ENCODE results near the gene ANKAR. TPM values are rescaled to one million over a fixed set of nuclear protein-coding genes. Genes with fewer than 3 reads are reported as not detected.
A peak's percentile ranks its signal among the peaks of the same experiment; 100 is the strongest.
"Not testable (repeated sequence)": the region's sequence is repeated elsewhere in the genome, so short reads cannot be mapped to it uniquely, and the experiment has no call there.

Gene ANKAR
- total RNA-seq, 2 experiments from 2014 or later = 4.0 to 4.8 TPM

DNA sequence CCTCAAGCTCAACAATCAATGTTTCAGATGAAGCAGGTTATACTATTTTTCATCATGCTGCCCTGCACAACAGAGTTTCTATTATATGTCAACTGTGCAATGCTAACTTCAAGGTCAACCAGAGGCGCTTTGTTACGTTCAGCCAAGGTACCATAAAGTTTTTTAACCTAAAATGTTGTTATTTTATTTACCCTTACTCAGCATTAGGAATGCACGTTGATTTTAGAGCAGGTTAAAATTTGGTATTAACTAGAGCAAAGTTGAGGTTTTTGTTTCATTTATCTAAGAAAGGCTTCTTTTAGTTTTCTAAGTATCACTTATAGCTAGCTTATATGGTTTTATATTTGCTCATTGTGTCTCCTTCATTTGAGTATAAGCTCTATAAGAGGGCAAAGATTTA is 21.8 kb downstream of the ANKAR start:
- Mint-ChIP-seq H3K4me3 (no peak overlapping the region), H3K4me1 (peaks cover 6% of the 10 kb centered on the region), H3K9me3 (no peaks in the 10 kb centered on the region), H3K27me3 (no peaks in the 10 kb centered on the region), H3K36me3 (ENCODE audit: low read depth) (no peaks in the 10 kb centered on the region), H3K27ac (no peak overlapping the region)
- ChIA-PET CTCF (interaction anchor here (0.8 to 1.6 kb wide), 3 partner anchors 24 to 37 kb away, joined by 4 to 8 read pairs (median 7); partner anchors contain the start of gene ASNSD1), POLR2A (no interaction called here)
- DNase-seq = no peak

DNA sequence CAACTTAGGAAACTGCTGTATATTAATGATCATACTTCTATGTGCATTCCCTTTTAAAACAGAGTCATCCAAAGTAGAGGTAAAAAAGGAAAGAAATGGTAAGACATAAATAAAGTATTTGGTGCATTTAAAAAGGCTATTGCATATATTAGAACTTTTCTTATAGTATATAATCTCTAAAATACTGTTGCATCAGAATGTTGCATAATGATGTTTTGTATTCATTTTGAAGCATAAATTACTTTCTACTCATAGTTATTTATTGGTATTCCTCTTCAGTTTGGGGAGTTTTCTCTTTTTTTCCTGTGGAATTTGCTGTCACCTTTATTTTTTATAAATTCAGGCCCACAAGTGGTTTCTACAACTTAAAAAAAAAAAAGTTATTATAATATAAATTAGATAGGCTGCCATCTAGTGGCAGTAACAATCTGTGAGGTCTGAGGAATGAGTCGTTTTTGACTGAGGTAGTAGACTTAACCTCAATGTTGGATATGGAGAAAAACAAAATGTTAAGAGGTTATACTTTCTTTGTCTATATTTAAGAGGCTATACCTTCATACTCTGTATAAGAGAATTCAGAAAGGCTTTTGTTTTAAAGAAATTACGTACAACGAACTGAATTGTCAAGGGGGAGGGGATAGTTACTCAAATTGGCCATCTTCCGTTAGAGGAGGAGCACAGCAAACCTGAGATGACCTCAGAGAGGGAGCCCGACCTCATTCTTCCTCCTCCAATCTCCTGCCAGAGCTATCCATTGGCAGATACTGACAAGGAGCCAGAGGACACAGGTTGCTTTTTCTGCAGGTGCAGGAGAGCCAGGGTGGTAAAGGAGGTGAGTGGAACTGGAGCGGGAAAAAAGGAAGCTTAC is 23.8 kb downstream of the ANKAR start:
- Mint-ChIP-seq H3K4me1 (peaks cover 6% of the 10 kb centered on the region), H3K27ac (no peak overlapping the region), H3K27me3 (no peaks in the 10 kb centered on the region)

DNA sequence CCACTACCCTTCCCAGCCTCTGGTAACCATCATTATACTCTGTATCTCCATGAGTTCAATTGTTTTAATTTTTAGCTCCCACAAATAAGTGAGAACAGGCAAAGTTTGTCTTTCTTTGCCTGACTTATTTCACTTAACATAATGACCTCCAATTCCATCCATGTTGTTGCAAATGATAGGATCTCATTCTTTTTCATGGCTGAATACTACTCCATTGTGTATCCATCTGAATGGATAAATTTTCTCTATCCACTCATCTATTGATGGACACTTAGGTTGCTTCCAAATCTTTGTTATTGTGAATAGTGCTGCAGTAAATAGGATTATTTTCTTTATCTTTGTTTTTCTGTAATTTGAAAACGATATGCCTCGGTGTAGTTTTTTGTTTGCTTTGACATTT is 26.2 kb downstream of the ANKAR start:
- H3K27me3 Mint-ChIP-seq = no peaks in the 10 kb centered on the region
- peaks cover 6% of the 10 kb centered on the region for H3K4me1 Mint-ChIP-seq
- H3K36me3 Mint-ChIP-seq (ENCODE audit: low read depth) = no peaks in the 10 kb centered on the region
- no peaks in the 10 kb centered on the region for H3K9me3 Mint-ChIP-seq
- H3K4me3 Mint-ChIP-seq = no peak overlapping the region
- H3K27ac Mint-ChIP-seq = no peak overlapping the region
- POLR2A ChIA-PET = no interaction called here
- CTCF ChIA-PET = interaction anchor here (1.1 to 1.9 kb wide), 2 partner anchors 24 to 40 kb away, joined by 3 to 6 read pairs; partner anchors contain the start of gene ASNSD1
- no peak for DNase-seq

More for the DNA sequence above, 23.8 kb downstream of the ANKAR start:
- Mint-ChIP-seq H3K4me3 (peak overlapping the region; percentile 29), H3K36me3 (ENCODE audit: low read depth) (no peaks in the 10 kb centered on the region), H3K9me3 (no peaks in the 10 kb centered on the region)
- ChIA-PET POLR2A (no interaction called here), CTCF (interaction anchor here (1.2 to 1.5 kb wide), 3 partner anchors 23 to 37 kb away, joined by 3 to 8 read pairs (median 3); partner anchors contain the start of gene ASNSD1)
- peak; percentile 67 for DNase-seq

DNA sequence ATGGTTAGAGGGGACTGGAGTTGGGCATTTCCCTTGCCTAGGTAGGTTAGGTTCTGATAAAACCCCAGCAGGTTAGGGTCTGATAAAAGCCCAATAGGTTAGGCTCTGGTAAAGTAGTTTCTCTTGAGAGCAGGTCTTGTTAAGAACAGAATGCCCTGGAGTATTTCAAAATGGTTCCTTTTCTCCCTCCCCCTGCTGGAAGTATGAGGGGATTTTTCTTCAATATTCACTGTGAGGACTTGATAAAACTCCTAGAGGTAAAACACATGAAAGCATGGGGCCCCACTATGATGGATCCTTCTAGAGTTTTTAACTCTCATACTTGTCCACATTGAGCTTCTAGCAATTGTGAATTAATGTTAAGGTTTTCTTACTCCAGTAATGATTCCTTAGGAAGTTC is 27.6 kb downstream of the ANKAR start:
- ChIA-PET CTCF (interaction anchor here (0.7 to 1.9 kb wide), 3 partner anchors 9 to 41 kb away, joined by 3 to 6 read pairs (median 3); partner anchors contain the start of gene ASNSD1), POLR2A (no interaction called here)
- no peaks in the 10 kb centered on the region for H3K36me3 Mint-ChIP-seq (ENCODE audit: low read depth)
- peaks cover 6% of the 10 kb centered on the region for H3K4me1 Mint-ChIP-seq
- DNase-seq = no peak
- no peaks in the 10 kb centered on the region for H3K9me3 Mint-ChIP-seq
- no peaks in the 10 kb centered on the region for H3K27me3 Mint-ChIP-seq
- H3K27ac Mint-ChIP-seq = no peak overlapping the region
- no peak overlapping the region for H3K4me3 Mint-ChIP-seq

DNA sequence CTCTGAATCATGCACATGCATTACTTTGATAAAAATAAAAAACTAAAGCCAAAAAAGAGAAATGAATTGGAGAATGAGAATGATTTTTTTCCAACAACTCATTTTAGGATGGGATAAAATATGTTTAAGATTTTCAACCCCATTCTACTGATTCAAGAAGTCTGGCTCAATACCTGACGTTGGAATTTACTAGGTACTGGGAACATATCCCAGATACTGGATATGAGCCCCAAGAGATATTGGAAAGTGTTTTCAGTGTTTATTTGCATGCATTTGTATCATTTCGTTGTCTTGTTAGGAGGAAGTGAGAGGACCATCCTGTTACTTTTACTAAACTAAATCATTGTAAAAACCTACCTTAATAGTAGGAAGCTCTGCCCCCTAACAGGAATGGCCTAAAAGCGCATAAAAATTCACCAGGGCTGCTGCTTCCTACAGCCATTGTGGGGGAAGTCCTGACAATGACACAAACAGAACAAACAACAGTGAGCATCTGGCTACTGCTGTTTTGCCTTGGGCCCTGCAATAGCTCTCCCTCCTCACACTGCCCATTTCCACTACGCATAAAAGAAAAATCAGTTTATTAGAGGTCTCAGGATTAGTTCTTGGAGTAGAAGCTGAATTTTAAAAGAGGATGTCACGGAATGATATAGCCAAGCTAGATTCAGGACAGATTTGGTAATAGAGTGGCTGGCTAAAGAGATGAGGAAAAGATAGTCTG is 35.2 kb downstream of the ANKAR start:
- Mint-ChIP-seq H3K36me3 (ENCODE audit: low read depth) (peaks cover 2% of the 10 kb centered on the region), H3K4me1 (no peaks in the 10 kb centered on the region), H3K27me3 (no peaks in the 10 kb centered on the region), H3K4me3 (no peak overlapping the region), H3K9me3 (peaks cover 8% of the 10 kb centered on the region), H3K27ac (no peak overlapping the region)
- no peak for DNase-seq
- ChIA-PET POLR2A (no interaction called here), CTCF (no interaction called here)

DNA sequence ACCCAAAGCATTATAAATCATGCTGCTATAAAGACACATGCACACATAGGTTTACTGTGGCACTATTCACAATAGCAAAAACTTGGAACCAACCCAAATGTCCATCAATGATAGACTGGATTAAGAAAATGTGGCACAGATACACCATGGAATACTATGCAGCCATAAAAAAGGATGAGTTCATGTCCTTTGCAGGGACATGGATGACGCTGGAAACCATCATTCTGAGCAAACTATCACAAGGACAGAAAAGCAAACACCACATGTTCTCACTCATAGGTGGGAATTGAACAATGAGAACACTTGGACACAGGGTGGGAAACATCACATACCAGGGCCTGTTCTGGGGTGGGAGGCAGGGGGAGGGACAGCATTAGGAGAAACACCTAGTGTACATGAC is 43.1 kb downstream of the ANKAR start:
- DNase-seq; H3K4me1 Mint-ChIP-seq; H3K27me3 Mint-ChIP-seq; H3K27ac Mint-ChIP-seq; CTCF ChIA-PET; H3K36me3 Mint-ChIP-seq (ENCODE audit: low read depth); H3K4me3 Mint-ChIP-seq; POLR2A ChIA-PET: not testable (repeated sequence)
- peaks cover 11% of the 10 kb centered on the region for H3K9me3 Mint-ChIP-seq

DNA sequence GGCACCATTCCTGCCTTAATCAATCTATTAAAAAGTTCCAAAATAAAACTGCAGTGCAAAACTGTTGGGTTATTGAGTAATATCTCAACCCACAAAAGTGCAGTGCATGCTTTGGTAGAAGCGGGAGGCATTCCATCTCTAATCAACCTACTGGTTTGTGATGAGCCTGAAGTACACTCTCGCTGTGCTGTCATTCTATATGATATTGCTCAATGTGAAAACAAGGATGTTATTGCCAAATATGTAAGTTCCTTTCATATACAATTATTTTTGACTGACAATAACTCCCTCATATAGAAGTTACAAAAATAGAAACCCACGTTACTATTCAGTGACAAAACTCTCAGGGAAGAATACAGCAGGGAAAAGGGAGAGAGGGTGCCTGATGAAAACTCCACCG is 45.1 kb downstream of the ANKAR start:
- Mint-ChIP-seq H3K27me3 (no peaks in the 10 kb centered on the region), H3K4me3 (no peak overlapping the region), H3K4me1 (no peaks in the 10 kb centered on the region), H3K27ac (no peak overlapping the region), H3K9me3 (peaks cover 3% of the 10 kb centered on the region), H3K36me3 (ENCODE audit: low read depth) (no peaks in the 10 kb centered on the region)
- DNase-seq = no peak
- ChIA-PET POLR2A (no interaction called here), CTCF (no interaction called here)

DNA sequence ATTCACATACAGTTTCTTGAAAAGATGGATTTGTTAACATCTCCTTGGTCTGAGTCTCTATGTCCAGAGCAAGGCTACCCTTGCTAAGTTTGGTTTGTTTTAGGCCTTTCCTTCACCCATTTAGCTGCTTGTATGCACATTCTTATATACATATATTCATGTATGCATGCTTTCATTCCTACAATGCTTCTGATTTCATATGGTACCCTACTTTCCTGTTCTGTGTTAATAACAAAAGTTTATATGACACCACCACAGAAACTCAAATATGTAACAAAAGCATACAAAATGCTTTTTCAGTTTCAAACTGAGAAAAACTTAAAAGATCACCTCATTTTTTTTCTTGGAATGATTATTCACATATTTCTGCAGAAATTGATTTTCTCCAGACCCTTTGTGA is 48.7 kb downstream of the ANKAR start:
- Mint-ChIP-seq H3K4me3 (no peak overlapping the region), H3K36me3 (ENCODE audit: low read depth) (no peaks in the 10 kb centered on the region), H3K27me3 (no peaks in the 10 kb centered on the region), H3K4me1 (no peaks in the 10 kb centered on the region), H3K9me3 (no peaks in the 10 kb centered on the region), H3K27ac (no peak overlapping the region)
- DNase-seq = no peak
- POLR2A ChIA-PET = no interaction called here
- CTCF ChIA-PET = interaction anchor here (1.1 kb wide), 1 partner anchor 21 kb away, joined by 3 read pairs; no protein-coding TSS in a partner anchor

Other genes starting within 250 kb of the ANKAR start
- gene WDR75, start 233.2 kb upstream of the ANKAR start, total RNA-seq = 10 to 100 TPM; 47.8 to 49.7 TPM
- 1 to 10 TPM; 2.6 to 3.2 TPM for gene SLC40A1, start 93.9 kb upstream of the ANKAR start, total RNA-seq
- gene ASNSD1, start 13.2 kb upstream of the ANKAR start, total RNA-seq = 10 to 100 TPM; 34.8 to 40.3 TPM
- 1 to 10 TPM; 7.7 to 7.8 TPM for gene OSGEPL1, start 88.1 kb downstream of the ANKAR start, total RNA-seq
- gene ORMDL1, start 109.7 kb downstream of the ANKAR start, total RNA-seq = 10 to 100 TPM; 65.6 to 81.1 TPM
- 10 to 100 TPM; 26.7 to 35.0 TPM for gene PMS1, start 109.8 kb downstream of the ANKAR start, total RNA-seq